AG04450 (cell line): ENCODE results near the gene CCDC187. TPM values are rescaled to one million over a fixed set of nuclear protein-coding genes. Genes with fewer than 3 reads are reported as not detected.

Experiments
- CTCF ChIA-PET: fragments of 300-600, 350-600 bp; formaldehyde crosslinking; extraction: SDS; loops from one replicate; lab custom pipeline; 2022; ENCODE audit warnings: antibody characterized with exemption, inconsistent platforms; lab: Charles Lee
- POLR2A ChIA-PET: fragments of 350-600 bp; formaldehyde crosslinking; extraction: SDS; loops from one replicate; lab custom pipeline; 2021; ENCODE audit warnings: antibody characterized with exemption, inconsistent platforms; lab: Yijun Ruan, JAX
- DNase-seq: peaks from one replicate; pipeline ENCODE4 v3.0.0-alpha.2; 2011; ENCODE audit warnings: low read depth, low spot score
- H3K27ac ChIP-seq: one replicate; pipeline ENCODE4 v1.5.1; 2012; ENCODE audit warnings: low read depth, low read length, control low read depth
- H3K27me3 ChIP-seq: one replicate; pipeline ENCODE4 v1.6.0; 2012; ENCODE audit warnings: low read length; ENCODE audit not compliant: control insufficient read depth, insufficient read depth
- H3K4me3 ChIP-seq: 2 replicates; pipeline ENCODE4 v1.5.1; 2011; ENCODE audit warnings: mild to moderate bottlenecking, low read depth, low read length, control low read depth
- H3K9me3 ChIP-seq: 2 replicates; pipeline ENCODE4 v1.5.1; 2012; ENCODE audit warnings: low read length; ENCODE audit not compliant: control insufficient read depth, insufficient read depth
- polyA plus RNA-seq: library from polyadenylated mRNA; depleted of rRNA; stranded (reverse); fragments of >200 nt; gene quantifications from 2 replicates; pipeline ENCODE4 v1.2.3, GENCODE V29; 2011
- TF ChIP-seq, protein P1 (sequence below): IDR thresholded peaks from 2 replicates; pipeline ENCODE4 v1.5.1; 2011; ENCODE audit warnings: low read depth, low read length, control low read depth, inconsistent platforms

CCDC187 gene
- polyA plus RNA-seq, 1 experiment = not detected

GRCh38 chr9:136328011-136328621 lies 24.2 kb upstream of the CCDC187 start:
- Histone ChIP-seq H3K4me3 (peak overlapping the region; percentile 97), H3K27me3 (no peaks in the 10 kb centered on the region), H3K9me3 (peaks cover 10% of the 10 kb centered on the region; the same call in 1 of the 2 replicates), H3K27ac (peak overlapping the region; percentile 70)
- DNase-seq = no peak
- POLR2A ChIA-PET = interaction anchor here (1.8 kb wide), 1 partner anchor 82 kb away, joined by 4 read pairs; no protein-coding TSS in a partner anchor
- CTCF ChIA-PET = interaction anchor here (0.5 kb wide), 1 partner anchor 727 kb away, joined by 9 read pairs; no protein-coding TSS in a partner anchor
- TF ChIP-seq, protein P1, sequence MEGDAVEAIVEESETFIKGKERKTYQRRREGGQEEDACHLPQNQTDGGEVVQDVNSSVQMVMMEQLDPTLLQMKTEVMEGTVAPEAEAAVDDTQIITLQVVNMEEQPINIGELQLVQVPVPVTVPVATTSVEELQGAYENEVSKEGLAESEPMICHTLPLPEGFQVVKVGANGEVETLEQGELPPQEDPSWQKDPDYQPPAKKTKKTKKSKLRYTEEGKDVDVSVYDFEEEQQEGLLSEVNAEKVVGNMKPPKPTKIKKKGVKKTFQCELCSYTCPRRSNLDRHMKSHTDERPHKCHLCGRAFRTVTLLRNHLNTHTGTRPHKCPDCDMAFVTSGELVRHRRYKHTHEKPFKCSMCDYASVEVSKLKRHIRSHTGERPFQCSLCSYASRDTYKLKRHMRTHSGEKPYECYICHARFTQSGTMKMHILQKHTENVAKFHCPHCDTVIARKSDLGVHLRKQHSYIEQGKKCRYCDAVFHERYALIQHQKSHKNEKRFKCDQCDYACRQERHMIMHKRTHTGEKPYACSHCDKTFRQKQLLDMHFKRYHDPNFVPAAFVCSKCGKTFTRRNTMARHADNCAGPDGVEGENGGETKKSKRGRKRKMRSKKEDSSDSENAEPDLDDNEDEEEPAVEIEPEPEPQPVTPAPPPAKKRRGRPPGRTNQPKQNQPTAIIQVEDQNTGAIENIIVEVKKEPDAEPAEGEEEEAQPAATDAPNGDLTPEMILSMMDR = no peak

- POLR2A ChIA-PET = interaction anchor here (0.6 to 2.0 kb wide), 3 partner anchors 46 to 82 kb away, joined by 3 to 5 read pairs (median 3); no protein-coding TSS in a partner anchor
- CTCF ChIA-PET = interaction anchor here (0.6 kb wide), 1 partner anchor 390 kb away, joined by 3 read pairs; no protein-coding TSS in a partner anchor
These were observed 23.5 kb upstream of the CCDC187 start, which contains the start of gene GPSM1 for GRCh38 chr9:136327304-136327974. GPSM1 (plus strand) TSS chr9:136327539; CDS start chr9:136327696, 157 bp downstream.

DNA sequence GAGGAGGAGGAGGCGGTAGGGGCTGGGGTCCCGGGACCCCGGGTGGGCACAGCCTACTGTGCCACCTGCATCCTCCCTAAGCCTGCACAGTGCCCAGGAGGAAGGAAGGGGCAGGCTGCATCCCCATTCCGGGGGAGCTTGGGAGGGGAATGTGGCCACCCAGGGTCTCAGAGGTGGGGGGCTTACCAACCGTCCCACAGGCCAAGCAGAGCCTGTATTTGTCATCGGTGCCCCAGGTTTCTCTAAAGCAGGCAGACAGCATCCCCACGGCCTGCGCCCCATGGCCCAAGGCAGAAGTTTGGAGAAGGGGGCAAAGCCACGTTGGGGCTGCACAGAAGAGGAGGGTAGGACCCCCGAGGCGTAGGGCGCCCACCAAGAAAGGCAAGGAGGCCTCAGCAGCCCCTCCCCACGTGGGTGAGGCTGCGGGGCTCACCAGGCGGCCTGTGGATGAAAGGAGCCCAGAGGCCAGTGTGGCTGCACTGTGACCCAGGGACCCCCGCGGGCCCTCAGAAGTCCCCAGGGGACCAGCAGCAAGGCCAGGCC lies 22.9 kb upstream of the CCDC187 start:
- POLR2A ChIA-PET = interaction anchor here (0.6 to 2.0 kb wide), 8 partner anchors 9 to 400 kb away, joined by 3 to 15 read pairs (median 4); partner anchors contain the start of gene DNLZ

More at GRCh38 chr9:136327304-136327974, 23.5 kb upstream of the CCDC187 start, which contains the start of gene GPSM1:
- TF ChIP-seq, protein P1 = no peak
- Histone ChIP-seq H3K27me3 (no peaks in the 10 kb centered on the region), H3K27ac (peak within 1 kb of the TSS; percentile 100), H3K4me3 (peak within 1 kb of the TSS; percentile 97), H3K9me3 (peaks cover 13% of the 10 kb centered on the region; the same call in 1 of the 2 replicates)
- DNase-seq = no peak

DNA sequence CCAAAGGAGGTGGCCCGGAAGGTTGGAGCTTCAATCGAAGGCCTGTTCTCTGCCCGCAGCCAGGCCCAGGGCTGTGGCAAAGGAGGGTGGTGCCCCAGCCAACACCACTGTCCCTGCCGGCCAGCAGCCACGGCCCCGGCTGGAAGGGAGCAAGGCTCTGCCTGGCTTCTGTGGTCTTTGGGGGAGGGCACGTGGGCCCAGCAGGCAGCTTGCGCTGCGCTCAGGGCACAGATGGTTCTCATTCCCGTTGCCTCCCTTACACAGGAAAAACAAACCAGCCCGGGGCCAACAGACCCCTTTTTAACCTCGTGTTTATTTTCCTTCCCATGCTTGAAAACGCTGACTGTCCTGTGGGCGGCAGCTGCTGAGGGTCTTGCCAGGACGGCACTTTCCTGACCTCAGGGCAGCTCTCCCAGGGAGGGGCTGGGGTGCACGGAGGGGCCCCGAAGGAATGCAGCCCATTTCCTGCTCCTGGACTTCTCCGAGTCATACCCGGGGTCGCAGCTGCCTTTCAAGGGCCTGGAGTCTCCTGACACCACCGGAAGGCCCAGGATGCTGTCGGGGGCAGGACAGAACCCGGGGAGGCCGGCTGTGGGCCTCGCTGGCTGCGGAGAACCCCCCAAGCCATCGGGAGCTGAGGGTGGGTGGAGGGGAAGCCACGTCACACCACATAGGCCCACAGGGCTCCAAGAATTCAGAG lies 22.3 kb upstream of the CCDC187 start:
- ChIA-PET POLR2A (interaction anchor here (0.6 to 2.0 kb wide), 7 partner anchors 10 to 401 kb away, joined by 3 to 15 read pairs (median 4); partner anchors contain the start of gene DNLZ), CTCF (interaction anchor here (1.1 kb wide), 1 partner anchor 13 kb away, joined by 4 read pairs; no protein-coding TSS in a partner anchor)
- no peaks in the 10 kb centered on the region for H3K27me3 ChIP-seq
- H3K27ac ChIP-seq = peak overlapping the region; percentile 100
- TF ChIP-seq, protein P1 = no peak; the same call in 1 of the 2 replicates
- peak; percentile 90 for DNase-seq
- peaks cover 18% of the 10 kb centered on the region for H3K9me3 ChIP-seq
- peak overlapping the region; percentile 31 for H3K4me3 ChIP-seq

More for the DNA sequence above, 22.9 kb upstream of the CCDC187 start:
- Histone ChIP-seq H3K4me3 (peak overlapping the region; percentile 31), H3K27ac (peak overlapping the region; percentile 100), H3K27me3 (no peaks in the 10 kb centered on the region), H3K9me3 (peaks cover 13% of the 10 kb centered on the region; the same call in 1 of the 2 replicates)
- CTCF ChIA-PET = no interaction called here
- TF ChIP-seq, protein P1 = no peak
- DNase-seq = no peak
